GM23338 (cell line): ENCODE measurements around the gene FFAR2. TPM values are rescaled to one million over a fixed set of nuclear protein-coding genes. Genes with fewer than 3 reads are reported as not detected.

ENCODE experiments used
- ATAC-seq: fragments of 200-7000 bp; cut with Tn5 transposase; 3 replicates; pipeline ENCODE4 v1.9.1; 2020
- DNase-seq: peaks from one replicate; pipeline ENCODE4 v3.0.0-alpha.2; 2015; ENCODE audit warnings: low spot score
- H2AFZ ChIP-seq: fragments of 200-600 bp; sonication (generic); 2 replicates; pipeline ENCODE4 v1.8.0; 2016; ENCODE audit warnings: antibody characterized with exemption, mild to moderate bottlenecking, moderate library complexity
- H3F3A ChIP-seq: fragments of 200-600 bp; sonication (generic); replicated peaks from 2 replicates; pipeline ENCODE4 v1.8.0; 2017; ENCODE audit warnings: antibody characterized with exemption, mixed run types, low read depth
- H3K27ac ChIP-seq: fragments of 200-600 bp; sonication (generic); 2 replicates; pipeline ENCODE4 v1.6.1; 2016; ENCODE audit warnings: low read depth
- H3K27me3 ChIP-seq: fragments of 200-600 bp; sonication (generic); 2 replicates; pipeline ENCODE4 v1.8.0; 2016; ENCODE audit warnings: mild to moderate bottlenecking, mixed run types, moderate library complexity; ENCODE audit not compliant: insufficient read depth
- H3K36me3 ChIP-seq: fragments of 200-600 bp; sonication (generic); 2 replicates; pipeline ENCODE4 v1.8.0; 2016; ENCODE audit warnings: mild to moderate bottlenecking; ENCODE audit not compliant: insufficient read depth
- H3K4me1 ChIP-seq: fragments of 200-600 bp; sonication (generic); 2 replicates; pipeline ENCODE4 v1.8.0; 2016; ENCODE audit warnings: mild to moderate bottlenecking, moderate library complexity; ENCODE audit not compliant: insufficient read depth
- H3K4me2 ChIP-seq: fragments of 200-600 bp; sonication (generic); 2 replicates; pipeline ENCODE4 v1.7.1; 2017; ENCODE audit warnings: mixed run types
- H3K4me3 ChIP-seq: fragments of 200-600 bp; sonication (generic); 2 replicates; pipeline ENCODE4 v1.6.1; 2016; ENCODE audit warnings: mixed run types
- H3K79me2 ChIP-seq: fragments of 200-600 bp; sonication (generic); replicated peaks from 2 replicates; pipeline ENCODE4 v1.8.0; 2017; ENCODE audit warnings: mild to moderate bottlenecking; ENCODE audit not compliant: insufficient read depth
- H3K9me2 ChIP-seq: fragments of 200-600 bp; sonication (generic); 2 replicates; pipeline ENCODE4 v1.8.0; 2017; ENCODE audit not compliant: insufficient read depth
- H4K20me1 ChIP-seq: fragments of 200-600 bp; sonication (generic); replicated peaks from 2 replicates; pipeline ENCODE4 v1.8.0; 2017; ENCODE audit warnings: mild to moderate bottlenecking; ENCODE audit not compliant: insufficient read depth
- H3K27ac Mint-ChIP-seq: 2 replicates; pipeline ENCODE4 v1.8.0; 2020; ENCODE audit warnings: inconsistent platforms, mild to moderate bottlenecking, moderate library complexity, mixed read lengths
- H3K27me3 Mint-ChIP-seq: 3 replicates; pipeline ENCODE4 v1.8.0; 2022; ENCODE audit warnings: low read depth, mild to moderate bottlenecking, moderate library complexity, mixed read lengths, inconsistent platforms; ENCODE audit not compliant: insufficient read depth, poor library complexity
- H3K36me3 Mint-ChIP-seq: 3 replicates; pipeline ENCODE4 v1.8.0; 2021; ENCODE audit warnings: low read depth, mild to moderate bottlenecking, inconsistent platforms, moderate library complexity, mixed read lengths
- H3K4me1 Mint-ChIP-seq: 3 replicates; pipeline ENCODE4 v1.8.0; 2020; ENCODE audit warnings: mild to moderate bottlenecking, inconsistent platforms, mixed read lengths
- H3K4me3 Mint-ChIP-seq: 3 replicates; pipeline ENCODE4 v1.8.0; 2021; ENCODE audit warnings: moderate library complexity, mild to moderate bottlenecking, inconsistent platforms, mixed read lengths
- H3K9me3 Mint-ChIP-seq: 3 replicates; pipeline ENCODE4 v1.8.0; 2020; ENCODE audit warnings: moderate library complexity, mild to moderate bottlenecking, inconsistent platforms, mixed read lengths
- CTCF ChIP-seq, 2 experiments: fragments of 200-600 bp in 1 of 2; sonication (generic) in 1 of 2; conservative IDR thresholded peaks; 2 replicates each; pipeline versions ENCODE4 v1.5.1 to v1.6.1; 2016 to 2017; ENCODE audit warnings: antibody characterized with exemption in 2 of 2, low read depth in 2 of 2, mild to moderate bottlenecking in 2 of 2, moderate library complexity in 1 of 2
- EZH2 ChIP-seq: fragments of 200-600 bp; sonication (generic); IDR thresholded peaks from one replicate; pipeline ENCODE4 v1.8.0; 2017; ENCODE audit warnings: antibody characterized with exemption, mild to moderate bottlenecking, low read depth; ENCODE audit not compliant: unreplicated experiment
- JUNB ChIP-seq: IDR thresholded peaks from one replicate; pipeline ENCODE4 v1.6.1; 2016; ENCODE audit warnings: antibody characterized with exemption; ENCODE audit not compliant: unreplicated experiment
- NANOG ChIP-seq: IDR thresholded peaks from 2 replicates; pipeline ENCODE4 v1.6.1; 2016; ENCODE audit warnings: antibody characterized with exemption, borderline replicate concordance
- REST ChIP-seq: IDR thresholded peaks from one replicate; pipeline ENCODE4 v1.6.1; 2018; ENCODE audit warnings: antibody characterized with exemption; ENCODE audit not compliant: unreplicated experiment
- STAT1 ChIP-seq: IDR thresholded peaks from one replicate; pipeline ENCODE4 v1.6.1; 2016; ENCODE audit warnings: antibody characterized with exemption; ENCODE audit not compliant: unreplicated experiment
- ZNF114 ChIP-seq: fragments of 250-450 bp; sonication (Bioruptor Pico); IDR thresholded peaks from 2 replicates; pipeline ENCODE4 v1.5.0; 2020; ENCODE audit warnings: mild to moderate bottlenecking, moderate library complexity
- ZNF331 ChIP-seq: fragments of 250-450 bp; sonication (Bioruptor Pico); IDR thresholded peaks from 2 replicates; pipeline ENCODE4 v1.5.0; 2020; ENCODE audit warnings: low read depth, mild to moderate bottlenecking, moderate library complexity
- ZNF462 ChIP-seq: fragments of 250-450 bp; sonication (Bioruptor Pico); IDR thresholded peaks from 2 replicates; pipeline ENCODE4 v1.5.0; 2020; ENCODE audit warnings: mild to moderate bottlenecking, moderate library complexity
- polyA plus RNA-seq: library from polyadenylated mRNA; unstranded; fragments of >200 nt; fragmentation: Nextera tagmentation; extraction: Ambion mirVana; gene quantifications from 2 replicates; pipeline ENCODE4 v1.2.1, GENCODE V29; 2016
- total RNA-seq: library from RNA; depleted of rRNA; stranded (reverse); fragments of >200 nt; shearing (Covaris generic); gene quantifications from 2 replicates; pipeline ENCODE4 v1.2.3, GENCODE V29; 2014

The FFAR2 gene
- total and polyA plus RNA-seq, 2 experiments from 2014 or later, result not detected

GRCh38 chr19:35444735-35445134, 3.3 kb upstream of the FFAR2 start (continued):
- TF ChIP-seq ZNF331 (CRISPR knock-in tag), result no peak
- TF ChIP-seq EZH2, result no peak
- no peak for TF ChIP-seq STAT1
- no peak for TF ChIP-seq CTCF (conservative IDR thresholded peaks at IDR 0.05; ENCODE audit: low read depth in 2 of 2)

- Histone ChIP-seq H3K27ac (no peak overlapping the region), H3K36me3 (no peaks in the 10 kb centered on the region), H3K79me2 (no peaks in the 10 kb centered on the region), H3K9me2 (no peaks in the 10 kb centered on the region), H2AFZ (peak overlapping the region; percentile 52; the same call in 1 of the 2 replicates), H4K20me1 (no peaks in the 10 kb centered on the region), H3K27me3 (no peaks in the 10 kb centered on the region), H3F3A (no peaks in the 10 kb centered on the region), H3K4me1 (no peaks in the 10 kb centered on the region; the same call in 1 of the 2 replicates), H3K4me3 (no peak overlapping the region), H3K4me2 (no peak overlapping the region)
- H3K36me3 Mint-ChIP-seq, result no peaks in the 10 kb centered on the region
- peaks cover 19% of the 10 kb centered on the region; the same call in 2 of the 3 replicates for H3K4me1 Mint-ChIP-seq
- no peak overlapping the region for H3K4me3 Mint-ChIP-seq
- no peak overlapping the region for H3K27ac Mint-ChIP-seq
- ATAC-seq (no peak), DNase-seq (no peak)
- H3K9me3 Mint-ChIP-seq, result no peaks in the 10 kb centered on the region; the same call in 2 of the 3 replicates
- H3K27me3 Mint-ChIP-seq, result peaks cover 8% of the 10 kb centered on the region
- TF ChIP-seq NANOG, result no peak
- TF ChIP-seq ZNF114 (CRISPR knock-in tag), result no peak
- TF ChIP-seq ZNF462 (CRISPR knock-in tag), result no peak
- TF ChIP-seq CTCF (conservative IDR thresholded peaks at IDR 0.05; ENCODE audit: low read depth in 2 of 2), result no peak
- TF ChIP-seq STAT1, result no peak
- TF ChIP-seq JUNB, result no peak
- TF ChIP-seq ZNF331 (CRISPR knock-in tag), result no peak
- no peak for TF ChIP-seq REST
Observed at GRCh38 chr19:35445826-35446593, 2.0 kb upstream of the FFAR2 start.
